Esophagus muscularis mucosa (tissue), 4 donors: Measurements from ENCODE around the gene TRAPPC11. TPM values are rescaled to one million over a fixed set of nuclear protein-coding genes. Genes with fewer than 3 reads are reported as not detected.

Experiments used
- DNase-seq: peaks from one replicate; pipeline ENCODE4 v3.0.0-alpha.2; 2017; ENCODE audit errors: extremely low spot score
- H3K27ac ChIP-seq, 4 donors: fragments of 200-600 bp; sonication (generic); replicated peaks in 1 of 4; 1 replicate in 3 of 4; 2 replicates in 1 of 4; pipeline ENCODE4 v1.5.1; 2016 to 2019; ENCODE audit warnings: mild to moderate bottlenecking in 1 of 4
- H3K27me3 ChIP-seq, 4 donors: fragments of 200-600 bp; sonication (generic); one replicate each; pipeline versions ENCODE4 v1.5.1 to v1.6.0; 2016 to 2019
- H3K36me3 ChIP-seq, 4 donors: fragments of 200-600 bp; sonication (generic); one replicate each; pipeline ENCODE4 v1.5.1; 2016 to 2019
- H3K4me1 ChIP-seq, 4 donors: fragments of 200-600 bp; sonication (generic); one replicate each; pipeline ENCODE4 v1.5.1; 2016 to 2019
- H3K4me3 ChIP-seq, 4 donors: fragments of 200-600 bp; sonication (generic); 1 replicate in 2 of 4; 2 replicates in 2 of 4; pipeline ENCODE4 v1.5.1; 2016 to 2019; ENCODE audit warnings: mild to moderate bottlenecking in 4 of 4, moderate library complexity in 1 of 4
- H3K9me3 ChIP-seq, 4 donors: fragments of 200-600 bp; sonication (generic); 1 replicate in 3 of 4; 2 replicates in 1 of 4; pipeline ENCODE4 v1.5.1; 2016 to 2019
- EP300 ChIP-seq: sonication (generic); formaldehyde crosslinking; IDR thresholded peaks from one replicate; pipeline ENCODE4 v1.6.1; 2017; ENCODE audit warnings: antibody characterized with exemption
- POLR2A ChIP-seq: fragments of 450-650 bp; IDR thresholded peaks from one replicate; pipeline ENCODE4 v1.6.1; 2017; ENCODE audit warnings: antibody characterized with exemption, moderate library complexity, mild to moderate bottlenecking, low read depth
- POLR2AphosphoS5 ChIP-seq, 2 donors: sonication (generic); formaldehyde crosslinking; IDR thresholded peaks; one replicate each; pipeline ENCODE4 v1.6.1; 2017; ENCODE audit warnings: antibody characterized with exemption in 2 of 2
- WGBS: methylation state at CpG from one replicate; pipeline ENCODE4 v1.1.5; 2018; 5-methylcytosine and 5-hydroxymethylcytosine counted together
- intact Hi-C: fragments of 100-400 bp; cut with DNase I; formaldehyde crosslinking; loops from one replicate; pipeline ENCODE4 v1.15.1; 2023
- total RNA-seq, 4 donors: library from RNA; depleted of rRNA; stranded (reverse); fragments of >200 nt; gene quantifications; one replicate each; pipeline versions ENCODE4 v1.1.0 to v1.2.1, GENCODE V29; 2016
- TF ChIP-seq, protein P1 (sequence below), 3 experiments: fragments of 200-600 bp in 2 of 3; fragments of 450-650 bp in 1 of 3; sonication (generic) in 2 of 3; IDR thresholded peaks; one replicate each; pipeline ENCODE4 v1.5.1; 2017 to 2019; ENCODE audit warnings: antibody characterized with exemption in 3 of 3, mild to moderate bottlenecking in 2 of 3, moderate library complexity in 1 of 3

The TRAPPC11 gene
- total RNA-seq, 4 donors from 2014 or later: 35.6 to 42.8 (median 39.7) TPM

DNA sequence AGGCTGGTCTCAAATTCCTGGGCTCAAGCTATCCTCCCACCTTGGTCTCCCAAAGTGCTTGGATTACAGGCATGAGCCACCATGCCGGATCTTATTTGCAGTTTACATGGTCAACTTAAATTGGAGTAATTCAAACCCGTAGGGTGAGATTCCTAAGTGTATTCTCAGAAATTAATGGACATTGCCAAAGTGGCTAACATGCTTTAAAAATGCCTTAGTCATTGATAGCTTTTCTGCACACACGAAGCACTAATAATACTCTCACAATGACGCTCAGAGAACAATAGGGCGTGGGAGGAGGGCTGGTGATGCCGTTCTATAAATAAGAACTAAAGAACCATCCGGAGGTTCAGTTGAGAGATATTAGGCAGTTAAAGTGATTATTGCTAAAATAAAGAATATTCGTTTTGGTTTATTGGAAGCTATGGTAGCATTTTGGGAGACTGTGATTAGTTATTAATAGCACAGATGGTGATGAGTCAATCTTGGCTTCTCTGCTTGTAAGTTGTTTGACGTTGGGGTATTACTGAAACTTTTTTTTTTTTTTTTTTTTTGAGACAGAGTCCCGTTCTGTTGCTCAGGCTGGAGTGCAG, 79.1 kb downstream of the TRAPPC11 start:
- H3K9me3 ChIP-seq: no peaks in the 10 kb centered on the region
- no peaks in the 10 kb centered on the region for H3K4me1 ChIP-seq
- no peaks in the 10 kb centered on the region for H3K27me3 ChIP-seq
- no peaks in the 10 kb centered on the region for H3K36me3 ChIP-seq
- no peak for DNase-seq
- TF ChIP-seq POLR2AphosphoS5 (IDR thresholded peaks at IDR 0.05) (no peak), POLR2A (no peak), EP300 (no peak)
- TF ChIP-seq, protein P1, sequence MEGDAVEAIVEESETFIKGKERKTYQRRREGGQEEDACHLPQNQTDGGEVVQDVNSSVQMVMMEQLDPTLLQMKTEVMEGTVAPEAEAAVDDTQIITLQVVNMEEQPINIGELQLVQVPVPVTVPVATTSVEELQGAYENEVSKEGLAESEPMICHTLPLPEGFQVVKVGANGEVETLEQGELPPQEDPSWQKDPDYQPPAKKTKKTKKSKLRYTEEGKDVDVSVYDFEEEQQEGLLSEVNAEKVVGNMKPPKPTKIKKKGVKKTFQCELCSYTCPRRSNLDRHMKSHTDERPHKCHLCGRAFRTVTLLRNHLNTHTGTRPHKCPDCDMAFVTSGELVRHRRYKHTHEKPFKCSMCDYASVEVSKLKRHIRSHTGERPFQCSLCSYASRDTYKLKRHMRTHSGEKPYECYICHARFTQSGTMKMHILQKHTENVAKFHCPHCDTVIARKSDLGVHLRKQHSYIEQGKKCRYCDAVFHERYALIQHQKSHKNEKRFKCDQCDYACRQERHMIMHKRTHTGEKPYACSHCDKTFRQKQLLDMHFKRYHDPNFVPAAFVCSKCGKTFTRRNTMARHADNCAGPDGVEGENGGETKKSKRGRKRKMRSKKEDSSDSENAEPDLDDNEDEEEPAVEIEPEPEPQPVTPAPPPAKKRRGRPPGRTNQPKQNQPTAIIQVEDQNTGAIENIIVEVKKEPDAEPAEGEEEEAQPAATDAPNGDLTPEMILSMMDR (IDR thresholded peaks at IDR 0.05): no peak
- intact Hi-C loops: no loop called here
- WGBS: 55% methylated on average over 10 of the region's 10 CpGs
- no peak overlapping the region for H3K27ac ChIP-seq
- no peak overlapping the region for H3K4me3 ChIP-seq

DNA sequence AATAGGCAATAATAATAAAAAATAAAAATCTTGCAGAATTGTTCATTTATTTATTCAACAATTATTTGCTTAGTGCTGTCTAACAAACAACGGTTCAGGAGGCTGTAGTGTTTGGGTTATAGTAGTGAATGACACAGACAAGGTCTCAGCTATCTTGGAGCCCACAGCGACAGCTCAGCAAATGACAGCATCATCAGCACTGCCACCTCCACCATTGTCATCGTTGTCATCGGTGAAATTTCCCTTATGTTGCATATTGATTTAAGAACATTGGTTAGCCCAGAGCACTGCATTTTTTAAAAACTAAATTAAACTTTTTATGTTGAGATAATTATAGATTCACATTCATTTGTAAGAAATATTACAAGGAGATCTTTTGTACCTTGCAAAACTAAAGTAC, 79.9 kb downstream of the TRAPPC11 start:
- TF ChIP-seq POLR2A: no peak
- TF ChIP-seq, protein P1 (IDR thresholded peaks at IDR 0.05): no peak
- no peak for TF ChIP-seq EP300
- no peak for TF ChIP-seq POLR2AphosphoS5 (IDR thresholded peaks at IDR 0.05)
- WGBS: 96% methylated on average over 4 of the region's 4 CpGs
- Histone ChIP-seq H3K36me3 (no peaks in the 10 kb centered on the region), H3K4me1 (no peaks in the 10 kb centered on the region), H3K27me3 (no peaks in the 10 kb centered on the region), H3K27ac (no peak overlapping the region), H3K4me3 (no peak overlapping the region), H3K9me3 (no peaks in the 10 kb centered on the region)
- no peak for DNase-seq
- intact Hi-C loops: no loop called here

DNA sequence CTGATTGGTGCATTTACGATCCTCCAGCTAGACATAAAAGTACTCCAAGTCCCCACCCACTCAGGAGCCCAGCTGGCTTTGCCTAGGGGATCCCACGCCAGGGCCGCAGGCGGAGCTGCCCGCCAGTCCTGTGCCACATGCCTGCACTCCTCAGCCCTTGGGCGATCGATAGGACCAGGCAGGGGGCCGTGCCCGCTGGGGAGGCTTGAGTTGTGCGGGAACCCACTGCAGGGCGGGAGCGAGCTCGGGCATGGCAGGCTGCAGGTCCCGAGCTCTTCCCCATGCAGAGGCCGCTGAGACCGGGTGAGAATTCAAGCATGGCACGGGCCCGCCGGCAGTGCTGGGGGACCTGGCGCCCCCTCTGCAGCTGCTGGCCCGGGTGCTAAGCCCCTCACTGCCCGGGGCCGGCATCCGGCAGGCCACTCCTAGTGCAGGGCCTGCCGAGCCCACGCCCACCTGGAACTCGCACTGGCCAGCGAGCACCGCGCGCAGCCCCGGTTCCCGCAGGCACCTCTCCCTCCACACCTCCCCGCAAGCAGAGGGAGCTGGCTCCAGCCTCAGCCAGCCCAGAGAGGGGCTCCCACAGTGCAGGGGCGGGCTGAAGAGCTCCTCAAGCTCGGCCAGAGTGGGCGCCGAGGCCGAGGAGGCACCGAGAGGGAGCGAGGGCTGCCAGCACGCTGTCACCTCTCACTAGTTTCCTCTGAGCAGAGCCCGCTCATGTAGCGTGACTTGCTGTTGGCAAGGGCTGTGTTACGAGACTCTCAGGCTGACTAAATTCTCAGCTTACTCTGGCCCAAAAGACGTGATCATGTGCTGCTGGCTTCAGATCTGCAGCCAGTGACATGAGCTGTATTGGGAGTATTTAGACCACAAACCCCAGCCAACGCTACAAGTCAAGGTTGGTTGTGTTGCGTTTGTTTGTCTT, 87.5 kb downstream of the TRAPPC11 start:
- Histone ChIP-seq H3K4me3 (no peak overlapping the region), H3K36me3 (no peaks in the 10 kb centered on the region), H3K4me1 (peaks cover 0 to 10% (median 5%) of the 10 kb centered on the region in 4 donors), H3K27ac (no peak overlapping the region), H3K27me3 (peaks cover 0 to 4% (median 0%) of the 10 kb centered on the region in 4 donors), H3K9me3 (no peaks in the 10 kb centered on the region)
- DNase-seq: no peak
- intact Hi-C loops: no loop called here
- TF ChIP-seq POLR2A (no peak), EP300 (no peak), POLR2AphosphoS5 (IDR thresholded peaks at IDR 0.05) (no peak)
- TF ChIP-seq, protein P1 (IDR thresholded peaks at IDR 0.05): no peak
- WGBS: 96% methylated on average over 21 of the region's 48 CpGs

DNA sequence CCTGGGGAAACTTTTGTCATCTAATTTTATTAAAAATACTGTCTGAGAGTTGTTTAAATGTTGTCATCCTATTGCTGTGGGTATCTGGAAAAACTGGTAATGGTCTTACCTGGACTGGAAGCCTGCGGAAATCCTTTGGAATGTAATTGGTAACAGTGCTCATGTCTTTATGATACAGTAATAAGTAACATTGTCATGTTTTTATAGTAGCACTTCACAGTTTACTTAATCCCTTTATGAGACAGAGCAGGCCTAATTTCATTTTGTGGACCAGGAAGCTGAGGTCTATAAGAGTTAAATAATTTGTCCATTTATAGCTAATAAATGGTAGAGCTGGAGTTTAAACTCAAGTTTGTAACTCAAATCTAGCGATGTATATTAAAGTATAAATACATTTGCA, 88.3 kb downstream of the TRAPPC11 start:
- no peak for DNase-seq
- Histone ChIP-seq H3K4me1 (peaks cover 0 to 10% (median 5%) of the 10 kb centered on the region in 4 donors), H3K36me3 (no peaks in the 10 kb centered on the region), H3K4me3 (no peak overlapping the region), H3K9me3 (no peaks in the 10 kb centered on the region), H3K27ac (no peak overlapping the region), H3K27me3 (peaks cover 0 to 4% (median 0%) of the 10 kb centered on the region in 4 donors)
- WGBS: 90% methylated on average over 2 of the region's 2 CpGs
- TF ChIP-seq POLR2AphosphoS5 (IDR thresholded peaks at IDR 0.05) (no peak), EP300 (no peak), POLR2A (no peak)
- TF ChIP-seq, protein P1 (IDR thresholded peaks at IDR 0.05): no peak
- intact Hi-C loops: no loop called here
